RWPE2 (cell line): ENCODE measurements around the gene PARD6G.

ENCODE experiments used
- ATAC-seq: fragments of 200-7000 bp; cut with Tn5 transposase; 3 replicates; pipeline ENCODE4 v1.9.1; 2021; ENCODE audit warnings: low read depth
- DNase-seq: peaks from one replicate; pipeline ENCODE4 v3.0.0-alpha.2; 2020; ENCODE audit warnings: low spot score
- H3K27ac ChIP-seq: fragments of 450-650 bp; 2 replicates; pipeline ENCODE4 v1.5.1; 2017; ENCODE audit warnings: mild to moderate bottlenecking; ENCODE audit not compliant: poor library complexity, severe bottlenecking
- H3K27me3 ChIP-seq: fragments of 250-450 bp; sonication (Bioruptor Pico); 2 replicates; pipeline ENCODE4 v1.5.1; 2021; ENCODE audit warnings: mild to moderate bottlenecking, moderate library complexity; ENCODE audit not compliant: insufficient read depth, poor library complexity, severe bottlenecking
- H3K36me3 ChIP-seq: fragments of 250-450 bp; sonication (Bioruptor Pico); 2 replicates; pipeline ENCODE4 v1.5.1; 2020; ENCODE audit warnings: low read depth, mild to moderate bottlenecking, moderate library complexity
- H3K4me1 ChIP-seq: fragments of 250-450 bp; sonication (Bioruptor Pico); 2 replicates; pipeline ENCODE4 v1.5.1; 2021; ENCODE audit warnings: mild to moderate bottlenecking, moderate library complexity; ENCODE audit not compliant: insufficient read depth, poor library complexity, severe bottlenecking
- H3K4me3 ChIP-seq: fragments of 250-450 bp; sonication (Bioruptor Pico); 2 replicates; pipeline ENCODE4 v1.5.1; 2021; ENCODE audit warnings: mild to moderate bottlenecking, moderate library complexity; ENCODE audit not compliant: severe bottlenecking
- H3K9me3 ChIP-seq: fragments of 250-450 bp; sonication (Bioruptor Pico); 2 replicates; pipeline ENCODE4 v1.5.1; 2021; ENCODE audit warnings: mild to moderate bottlenecking, moderate library complexity; ENCODE audit not compliant: severe bottlenecking
- CTCF ChIP-seq: fragments of 450-650 bp; IDR thresholded peaks from one replicate; pipeline ENCODE4 v1.5.1; 2017; ENCODE audit warnings: mild to moderate bottlenecking, moderate library complexity; ENCODE audit not compliant: poor library complexity, severe bottlenecking

PARD6G gene

DNA sequence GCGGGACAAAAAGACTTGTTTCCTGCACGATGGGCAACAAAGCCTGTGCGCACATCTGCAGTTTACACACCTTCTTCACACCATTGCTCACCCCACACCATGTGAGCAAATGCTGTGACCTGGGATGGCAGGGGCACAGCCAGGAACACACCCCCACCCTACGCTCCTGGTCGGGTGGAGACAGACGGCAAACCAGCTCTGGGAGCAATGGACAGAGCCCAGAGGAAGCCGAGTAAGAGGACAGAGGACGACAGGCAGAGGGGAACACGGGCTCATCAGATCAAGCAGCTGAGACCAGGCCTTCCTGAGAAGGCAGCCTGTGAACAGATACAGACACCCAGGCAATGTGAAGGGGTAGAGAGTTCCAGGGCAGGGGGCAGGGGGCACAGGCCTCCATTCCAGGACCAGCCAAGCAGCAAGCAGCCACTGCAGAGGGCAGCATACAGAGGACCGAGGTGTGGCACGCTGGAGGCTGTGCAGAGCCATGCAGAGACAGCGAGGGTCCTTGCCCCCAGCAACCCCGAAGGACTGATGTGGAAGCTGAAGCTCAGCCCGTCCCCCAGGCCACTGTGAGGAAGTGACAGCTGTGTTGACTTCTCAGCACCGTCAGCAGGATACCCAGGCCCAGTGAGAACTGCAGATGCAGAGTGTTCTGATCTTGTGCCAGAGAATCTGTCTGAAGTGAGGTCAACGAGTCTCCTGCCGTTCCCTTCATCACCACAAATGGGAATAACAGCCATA is 46.2 kb downstream of the PARD6G start:
- DNase-seq: no peak
- ATAC-seq: no peak
- Histone ChIP-seq H3K27ac (no peak overlapping the region), H3K27me3 (no peaks in the 10 kb centered on the region), H3K9me3 (no peaks in the 10 kb centered on the region), H3K4me1 (no peaks in the 10 kb centered on the region), H3K4me3 (no peak overlapping the region), H3K36me3 (peaks cover 6% of the 10 kb centered on the region; the same call in 1 of the 2 replicates)
- TF ChIP-seq CTCF: no peak

DNA sequence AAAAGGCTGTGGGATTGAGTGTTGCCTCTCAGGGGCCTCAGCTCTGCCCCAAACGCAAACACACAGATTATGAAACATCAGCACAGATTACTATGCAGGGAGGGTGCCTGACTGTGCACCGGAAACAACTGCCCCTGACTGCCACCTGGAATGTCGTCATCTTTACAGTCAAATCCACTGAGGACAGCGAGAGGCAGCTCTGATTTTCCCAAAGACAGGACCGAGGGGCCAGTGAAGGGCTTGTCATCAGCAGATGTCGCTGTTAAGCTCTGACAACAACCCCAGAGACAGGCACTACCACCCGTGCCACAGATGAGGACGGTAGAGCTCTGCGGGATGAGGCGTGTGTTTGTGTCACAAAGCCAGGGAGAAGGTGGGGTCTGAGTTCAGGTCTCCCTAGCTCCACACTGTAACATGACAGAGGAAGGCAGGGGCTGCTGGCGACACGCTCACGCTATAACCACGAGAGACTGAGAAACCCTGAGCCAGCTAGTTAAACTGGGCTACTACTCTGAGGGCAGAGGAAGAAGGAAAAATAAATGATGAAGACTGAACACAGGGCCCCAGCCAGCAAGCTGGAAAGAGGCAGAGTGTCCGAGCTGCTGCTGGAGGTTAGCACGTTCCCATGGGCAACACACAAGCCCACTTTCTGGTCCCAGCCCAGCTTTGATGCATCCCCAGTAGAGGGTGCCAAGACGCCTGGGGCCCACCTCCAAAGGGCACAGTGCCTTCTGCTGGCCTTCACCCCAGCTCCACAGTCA is 47.0 kb downstream of the PARD6G start:
- H3K9me3 ChIP-seq: no peaks in the 10 kb centered on the region
- H3K4me3 ChIP-seq: no peak overlapping the region
- H3K27me3 ChIP-seq: no peaks in the 10 kb centered on the region
- no peak overlapping the region for H3K27ac ChIP-seq
- H3K36me3 ChIP-seq: peaks cover 9% of the 10 kb centered on the region; the same call in 1 of the 2 replicates
- peak; percentile 17 for TF ChIP-seq CTCF
- H3K4me1 ChIP-seq: no peaks in the 10 kb centered on the region
- ATAC-seq: no peak
- no peak for DNase-seq

DNA sequence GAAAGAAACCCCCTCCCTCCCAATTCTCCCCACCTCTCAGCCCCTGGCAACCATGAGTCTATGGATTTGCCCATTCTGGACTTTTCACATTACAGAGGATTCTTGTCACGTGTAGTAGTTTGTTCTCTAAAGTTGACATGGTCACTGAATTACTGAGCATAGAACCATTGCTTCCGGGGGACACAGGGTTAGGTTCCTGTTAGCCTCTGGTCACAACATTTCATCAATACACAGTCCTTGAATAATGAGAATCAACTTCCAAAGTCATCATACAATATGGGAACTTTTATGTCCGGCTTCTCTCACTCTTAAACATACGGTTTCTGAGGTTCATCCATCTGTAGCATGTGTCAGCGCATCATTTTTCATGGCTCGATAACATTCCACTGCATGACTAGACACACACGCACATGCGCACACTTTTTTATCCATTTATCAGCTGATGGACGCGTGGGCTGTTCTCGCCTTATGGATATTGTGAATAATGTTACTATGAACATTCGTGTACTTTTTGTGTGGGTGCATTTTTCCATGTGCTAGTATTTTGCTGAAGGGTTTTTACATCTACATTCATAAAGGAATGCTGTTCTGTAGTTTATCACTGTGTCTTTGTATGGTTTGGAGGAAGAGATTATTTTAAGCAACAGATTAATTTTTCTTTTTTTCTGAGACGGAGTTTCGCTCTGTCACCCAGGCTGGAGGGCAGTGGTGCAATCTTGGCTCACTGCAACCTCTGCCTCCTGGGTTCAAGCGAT is 48.1 kb downstream of the PARD6G start:
- H3K9me3 ChIP-seq: no peaks in the 10 kb centered on the region
- peaks cover 9% of the 10 kb centered on the region; the same call in 1 of the 2 replicates for H3K36me3 ChIP-seq
- H3K27me3 ChIP-seq: no peaks in the 10 kb centered on the region
- H3K27ac ChIP-seq: no peak overlapping the region
- no peaks in the 10 kb centered on the region for H3K4me1 ChIP-seq
- H3K4me3 ChIP-seq: no peak overlapping the region
- no peak for DNase-seq
- no peak for ATAC-seq
- no peak for TF ChIP-seq CTCF

DNA sequence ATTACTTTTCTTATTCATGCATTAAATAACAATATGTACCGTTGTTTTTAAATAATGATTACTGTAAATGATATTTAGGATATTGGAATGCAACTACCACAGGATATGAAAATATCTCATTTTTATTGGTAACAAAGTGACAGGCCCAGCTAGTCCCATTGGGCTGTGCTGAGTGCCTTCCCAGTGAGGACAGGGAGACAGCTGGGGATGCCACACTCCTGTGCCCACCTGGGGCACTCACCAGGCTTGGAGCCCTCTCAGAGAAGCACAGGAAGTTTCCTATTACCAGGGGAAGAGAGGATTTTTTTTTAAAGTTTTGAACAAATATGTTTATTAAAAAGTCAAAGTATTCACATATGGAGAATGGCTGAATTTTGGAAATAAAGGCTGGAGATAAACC is 48.9 kb downstream of the PARD6G start:
- no peak overlapping the region for H3K27ac ChIP-seq
- peaks cover 9% of the 10 kb centered on the region; the same call in 1 of the 2 replicates for H3K36me3 ChIP-seq
- DNase-seq (no peak), ATAC-seq (no peak)
- no peak overlapping the region for H3K4me3 ChIP-seq
- no peaks in the 10 kb centered on the region for H3K9me3 ChIP-seq
- TF ChIP-seq CTCF: no peak
- H3K4me1 ChIP-seq: no peaks in the 10 kb centered on the region
- H3K27me3 ChIP-seq: no peaks in the 10 kb centered on the region
